Measurements from ENCODE around the gene BCAS3. TPM values are rescaled to one million over a fixed set of nuclear protein-coding genes. Genes with fewer than 3 reads are reported as not detected.

BCAS3 gene
- 7.6 to 9.2 TPM (median 8.0 TPM) in 5 replicates for total RNA-seq (2022; extraction: Qiagen RNA extraction)

GRCh38 chr17:60677308-60678117, at the start of gene BCAS3:
BCAS3 (plus strand) TSS chr17:60677851.

GRCh38 chr17:61399131-61400065, 721.7 kb downstream of the BCAS3 start, which contains the start of gene TBX2:
TBX2 (plus strand) TSS chr17:61399843; CDS start chr17:61400177, 334 bp downstream.

Other genes with a start within 250 kb of the BCAS3 start
- 11.1 to 22.5 TPM (median 15.9 TPM) in 5 replicates for gene APPBP2, start 151.6 kb upstream of the BCAS3 start, total RNA-seq (2022; extraction: Qiagen RNA extraction)
- 16.7 to 19.7 TPM (median 19.0 TPM) in 5 replicates for gene PPM1D, start 77.7 kb upstream of the BCAS3 start, total RNA-seq (2022; extraction: Qiagen RNA extraction)

Data from A549 treated with Mapracorat at 1 μM for 4 hours (cell line).